BJ (cell line): ENCODE results near the gene WWOX. TPM values are rescaled to one million over a fixed set of nuclear protein-coding genes. Genes with fewer than 3 reads are reported as not detected.

ENCODE experiments used
- CTCF ChIA-PET: fragments of 350-600 bp; formaldehyde crosslinking; extraction: SDS; loops from one replicate; lab custom pipeline; 2021; ENCODE audit warnings: antibody characterized with exemption, inconsistent platforms; lab: Yijun Ruan, JAX
- POLR2A ChIA-PET: fragments of 300-600 bp; sonication (Branson Sonifier 250); formaldehyde crosslinking; extraction: SDS; loops from one replicate; lab custom pipeline; 2021; ENCODE audit warnings: antibody characterized with exemption; lab: Charles Lee
- DNase-seq: peaks from one replicate; pipeline ENCODE4 v3.0.0-alpha.2; 2011; ENCODE audit warnings: low read depth
- H3K27me3 ChIP-seq: 2 replicates; pipeline ENCODE4 v1.6.0; 2011; ENCODE audit warnings: low read length; ENCODE audit not compliant: control insufficient read depth, insufficient read depth
- H3K36me3 ChIP-seq: 2 replicates; pipeline ENCODE4 v1.5.1; 2011; ENCODE audit warnings: low read length; ENCODE audit not compliant: control insufficient read depth, insufficient read depth
- H3K4me3 ChIP-seq: 2 replicates; pipeline ENCODE4 v1.5.1; 2011; ENCODE audit warnings: low read depth, mild to moderate bottlenecking, control low read depth, low read length
- polyA plus RNA-seq: library from polyadenylated mRNA; depleted of rRNA; stranded (reverse); fragments of >200 nt; gene quantifications from 2 replicates; pipeline ENCODE4 v1.2.3, GENCODE V29; 2011
- TF ChIP-seq, protein P1 (sequence below): IDR thresholded peaks from 2 replicates; pipeline ENCODE4 v1.5.1; 2011; ENCODE audit warnings: low read depth, mild to moderate bottlenecking, control low read depth, inconsistent platforms, low read length, moderate library complexity; ENCODE audit not compliant: insufficient read depth

Gene WWOX
- polyA plus RNA-seq, 1 experiment = 3.1 TPM

DNA sequence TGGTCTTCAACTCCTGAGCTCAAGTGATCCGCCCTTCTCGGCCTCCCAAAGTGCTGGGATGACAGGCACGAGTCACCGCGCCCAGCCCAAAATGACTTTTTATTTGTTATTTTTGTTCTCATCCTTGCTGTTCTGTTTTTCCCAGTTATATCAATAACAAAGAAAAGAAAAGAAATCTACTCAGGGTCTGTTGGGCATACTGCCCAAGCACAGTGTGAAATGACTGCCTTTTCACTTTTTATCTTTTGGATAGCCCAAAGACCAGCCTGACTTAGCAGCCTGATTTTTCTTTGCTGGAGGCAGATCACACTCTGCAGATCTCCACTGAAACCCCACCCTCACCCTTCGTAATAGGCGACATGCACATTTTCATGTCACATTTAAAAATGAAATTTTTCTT is 1007.8 kb downstream of the WWOX start:
- CTCF ChIA-PET = no interaction called here
- TF ChIP-seq, protein P1, sequence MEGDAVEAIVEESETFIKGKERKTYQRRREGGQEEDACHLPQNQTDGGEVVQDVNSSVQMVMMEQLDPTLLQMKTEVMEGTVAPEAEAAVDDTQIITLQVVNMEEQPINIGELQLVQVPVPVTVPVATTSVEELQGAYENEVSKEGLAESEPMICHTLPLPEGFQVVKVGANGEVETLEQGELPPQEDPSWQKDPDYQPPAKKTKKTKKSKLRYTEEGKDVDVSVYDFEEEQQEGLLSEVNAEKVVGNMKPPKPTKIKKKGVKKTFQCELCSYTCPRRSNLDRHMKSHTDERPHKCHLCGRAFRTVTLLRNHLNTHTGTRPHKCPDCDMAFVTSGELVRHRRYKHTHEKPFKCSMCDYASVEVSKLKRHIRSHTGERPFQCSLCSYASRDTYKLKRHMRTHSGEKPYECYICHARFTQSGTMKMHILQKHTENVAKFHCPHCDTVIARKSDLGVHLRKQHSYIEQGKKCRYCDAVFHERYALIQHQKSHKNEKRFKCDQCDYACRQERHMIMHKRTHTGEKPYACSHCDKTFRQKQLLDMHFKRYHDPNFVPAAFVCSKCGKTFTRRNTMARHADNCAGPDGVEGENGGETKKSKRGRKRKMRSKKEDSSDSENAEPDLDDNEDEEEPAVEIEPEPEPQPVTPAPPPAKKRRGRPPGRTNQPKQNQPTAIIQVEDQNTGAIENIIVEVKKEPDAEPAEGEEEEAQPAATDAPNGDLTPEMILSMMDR = no peak
- POLR2A ChIA-PET = no interaction called here
- Histone ChIP-seq H3K36me3 (no peaks in the 10 kb centered on the region), H3K4me3 (no peak overlapping the region), H3K27me3 (no peaks in the 10 kb centered on the region)
- no peak for DNase-seq

DNA sequence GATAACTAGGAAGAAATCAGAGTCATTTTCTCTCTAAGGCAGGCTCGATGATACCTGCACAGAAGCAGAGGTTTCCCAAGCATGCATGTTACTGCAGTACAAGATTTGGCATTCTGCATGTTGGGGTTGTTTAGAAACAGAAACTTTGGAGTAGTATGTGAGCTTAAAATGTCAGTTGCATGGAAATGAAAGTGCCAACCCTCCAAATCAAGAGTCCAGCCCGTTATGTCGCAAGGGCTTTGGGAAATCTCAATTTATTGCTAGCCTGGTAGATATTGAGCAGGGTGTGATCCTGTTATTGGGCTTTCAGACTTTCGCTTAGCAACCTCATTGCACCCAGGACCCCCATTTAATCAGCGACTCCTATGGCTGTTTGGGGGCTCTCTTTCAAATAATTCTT is 1010.3 kb downstream of the WWOX start:
- ChIA-PET POLR2A (no interaction called here), CTCF (no interaction called here)
- no peaks in the 10 kb centered on the region for H3K27me3 ChIP-seq
- DNase-seq = no peak
- H3K4me3 ChIP-seq = no peak overlapping the region
- H3K36me3 ChIP-seq = no peaks in the 10 kb centered on the region
- TF ChIP-seq, protein P1 = no peak

DNA sequence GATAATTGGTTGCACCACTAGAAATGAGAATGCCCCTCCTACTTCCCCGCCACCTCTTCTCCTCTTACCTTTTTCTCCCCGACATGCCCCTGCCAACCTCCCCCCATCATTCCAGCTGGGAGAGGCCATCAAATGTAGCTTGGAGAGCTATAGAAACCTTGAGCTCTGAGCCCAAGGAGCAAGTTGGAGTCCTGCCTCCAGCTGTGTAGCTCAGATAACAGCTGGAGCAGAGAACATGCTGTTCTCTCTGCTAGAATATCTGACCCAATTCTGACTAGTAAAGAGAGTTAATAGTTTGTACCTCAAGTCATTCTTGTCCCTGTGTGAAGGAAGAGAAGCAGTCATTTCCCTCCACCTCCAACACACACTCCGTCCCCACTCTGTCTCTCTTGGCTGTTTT is 1010.8 kb downstream of the WWOX start:
- Histone ChIP-seq H3K4me3 (no peak overlapping the region), H3K36me3 (no peaks in the 10 kb centered on the region), H3K27me3 (no peaks in the 10 kb centered on the region)
- TF ChIP-seq, protein P1 = no peak
- DNase-seq = no peak
- POLR2A ChIA-PET = no interaction called here
- CTCF ChIA-PET = no interaction called here

DNA sequence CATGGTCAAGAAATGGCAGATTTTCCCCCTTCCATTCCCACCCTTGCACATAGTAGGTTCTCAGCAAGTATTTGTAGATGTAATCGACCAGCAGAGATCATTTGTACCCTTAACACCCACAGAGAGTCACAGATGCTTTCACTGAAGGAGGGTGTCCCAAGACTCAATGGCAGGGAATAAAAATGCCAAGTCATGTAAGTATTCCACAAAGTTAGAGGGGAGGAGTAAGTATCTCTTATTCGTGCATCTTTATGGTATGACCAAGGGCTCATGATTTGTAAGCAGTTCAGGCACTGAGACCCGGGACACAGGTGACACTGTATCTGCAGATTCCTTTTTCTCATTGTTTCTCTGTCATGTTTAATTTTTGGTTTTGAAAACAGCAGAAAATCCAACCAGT is 1011.5 kb downstream of the WWOX start:
- no peak overlapping the region for H3K4me3 ChIP-seq
- TF ChIP-seq, protein P1 = no peak
- ChIA-PET POLR2A (no interaction called here), CTCF (no interaction called here)
- H3K27me3 ChIP-seq = no peaks in the 10 kb centered on the region
- DNase-seq = no peak
- no peaks in the 10 kb centered on the region for H3K36me3 ChIP-seq

DNA sequence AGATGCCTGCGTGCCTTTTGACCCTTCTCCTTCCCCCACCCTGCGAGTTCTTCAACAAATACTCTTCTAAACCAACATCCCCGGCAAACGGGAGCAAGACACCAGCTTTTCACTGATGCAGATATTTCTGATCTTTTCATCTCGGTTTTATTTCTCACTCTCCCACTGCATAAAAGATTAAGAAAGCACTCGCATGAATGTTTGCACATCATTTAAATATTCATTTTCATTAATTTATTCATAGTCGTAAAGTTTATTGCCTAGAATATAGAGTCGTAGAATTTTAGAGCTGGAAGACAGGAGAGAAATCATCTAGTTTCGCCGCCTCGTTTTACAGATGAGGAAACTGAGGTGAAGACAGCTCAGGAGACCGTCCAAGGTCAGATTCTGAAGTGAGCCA is 1013.0 kb downstream of the WWOX start:
- TF ChIP-seq, protein P1 = no peak
- DNase-seq = no peak
- H3K36me3 ChIP-seq = no peaks in the 10 kb centered on the region
- H3K27me3 ChIP-seq = no peaks in the 10 kb centered on the region
- ChIA-PET CTCF (interaction anchor here (0.6 kb wide), 1 partner anchor 637 kb away, joined by 3 read pairs; no protein-coding TSS in a partner anchor), POLR2A (no interaction called here)
- H3K4me3 ChIP-seq = no peak overlapping the region
